DND-41 (cell line): ENCODE measurements around the gene AHCY.

Experiments
- ATAC-seq: fragments of 200-7000 bp; cut with Tn5 transposase; 3 replicates; pipeline ENCODE4 v1.9.1; 2021; ENCODE audit warnings: low read depth; ENCODE audit not compliant: insufficient read depth
- DNase-seq: peaks from one replicate; pipeline ENCODE4 v3.0.0-alpha.2; 2020
- H2AFZ ChIP-seq: 2 replicates; pipeline ENCODE4 v1.6.0; 2012; ENCODE audit warnings: low read depth, low read length
- H3K27ac ChIP-seq: 2 replicates; pipeline ENCODE4 v1.5.1; 2012; ENCODE audit warnings: low read length, inconsistent platforms
- H3K27me3 ChIP-seq: fragments of 200-600 bp; sonication (generic); 2 replicates; pipeline ENCODE4 v1.6.0; 2012; ENCODE audit warnings: low read length, mild to moderate bottlenecking, inconsistent platforms; ENCODE audit not compliant: insufficient read depth, poor library complexity
- H3K36me3 ChIP-seq: 2 replicates; pipeline ENCODE4 v1.5.1; 2012; ENCODE audit warnings: low read length, inconsistent platforms; ENCODE audit not compliant: insufficient read depth
- H3K4me1 ChIP-seq: 2 replicates; pipeline ENCODE4 v1.5.1; 2012; ENCODE audit warnings: mild to moderate bottlenecking, low read length; ENCODE audit not compliant: insufficient read depth
- H3K4me2 ChIP-seq: 2 replicates; pipeline ENCODE4 v1.6.0; 2012; ENCODE audit warnings: mild to moderate bottlenecking, moderate library complexity, low read length, inconsistent platforms; ENCODE audit not compliant: insufficient read depth
- H3K4me3 ChIP-seq, 2 experiments: fragments of 200-600 bp in 1 of 2; shearing (Covaris generic) in 1 of 2; 2 replicates each; pipeline ENCODE4 v1.5.1; 2012 to 2016; ENCODE audit warnings: inconsistent platforms in 2 of 2, low read length in 2 of 2, mild to moderate bottlenecking in 2 of 2, low read depth in 1 of 2, moderate library complexity in 1 of 2
- H3K79me2 ChIP-seq: 2 replicates; pipeline ENCODE4 v1.6.0; 2012; ENCODE audit warnings: low read length, inconsistent platforms; ENCODE audit not compliant: insufficient read depth
- H3K9ac ChIP-seq: 2 replicates; pipeline ENCODE4 v1.6.0; 2012; ENCODE audit warnings: low read depth, mild to moderate bottlenecking, inconsistent platforms, low read length, moderate library complexity
- H3K9me3 ChIP-seq: 2 replicates; pipeline ENCODE4 v1.5.1; 2012; ENCODE audit warnings: low read length, moderate library complexity, mild to moderate bottlenecking, inconsistent platforms; ENCODE audit not compliant: insufficient read depth, severe bottlenecking
- H4K20me1 ChIP-seq: 2 replicates; pipeline ENCODE4 v1.6.0; 2012; ENCODE audit warnings: low read length; ENCODE audit not compliant: insufficient read depth
- EZH2 ChIP-seq: IDR thresholded peaks from 3 replicates; pipeline ENCODE4 v1.6.1; 2012; ENCODE audit warnings: borderline replicate concordance, low read depth, mild to moderate bottlenecking, moderate library complexity, low read length, inconsistent platforms; ENCODE audit not compliant: severe bottlenecking
- TF ChIP-seq, protein P1 (sequence below): IDR thresholded peaks from 2 replicates; pipeline ENCODE4 v1.5.1; 2012; ENCODE audit warnings: borderline replicate concordance, low read length, moderate library complexity, mild to moderate bottlenecking; ENCODE audit not compliant: poor library complexity, severe bottlenecking; ENCODE audit errors: extremely low read depth

The AHCY gene

GRCh38 chr20:34324541-34324940, 21.4 kb upstream of the AHCY start:
- H3K9me3 ChIP-seq = no peaks in the 10 kb centered on the region
- no peak overlapping the region for H3K27ac ChIP-seq
- H3K4me3 ChIP-seq = no peak overlapping the region
- ATAC-seq (no peak), DNase-seq (no peak)
- no peak overlapping the region for H3K9ac ChIP-seq
- TF ChIP-seq, protein P1, sequence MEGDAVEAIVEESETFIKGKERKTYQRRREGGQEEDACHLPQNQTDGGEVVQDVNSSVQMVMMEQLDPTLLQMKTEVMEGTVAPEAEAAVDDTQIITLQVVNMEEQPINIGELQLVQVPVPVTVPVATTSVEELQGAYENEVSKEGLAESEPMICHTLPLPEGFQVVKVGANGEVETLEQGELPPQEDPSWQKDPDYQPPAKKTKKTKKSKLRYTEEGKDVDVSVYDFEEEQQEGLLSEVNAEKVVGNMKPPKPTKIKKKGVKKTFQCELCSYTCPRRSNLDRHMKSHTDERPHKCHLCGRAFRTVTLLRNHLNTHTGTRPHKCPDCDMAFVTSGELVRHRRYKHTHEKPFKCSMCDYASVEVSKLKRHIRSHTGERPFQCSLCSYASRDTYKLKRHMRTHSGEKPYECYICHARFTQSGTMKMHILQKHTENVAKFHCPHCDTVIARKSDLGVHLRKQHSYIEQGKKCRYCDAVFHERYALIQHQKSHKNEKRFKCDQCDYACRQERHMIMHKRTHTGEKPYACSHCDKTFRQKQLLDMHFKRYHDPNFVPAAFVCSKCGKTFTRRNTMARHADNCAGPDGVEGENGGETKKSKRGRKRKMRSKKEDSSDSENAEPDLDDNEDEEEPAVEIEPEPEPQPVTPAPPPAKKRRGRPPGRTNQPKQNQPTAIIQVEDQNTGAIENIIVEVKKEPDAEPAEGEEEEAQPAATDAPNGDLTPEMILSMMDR = no peak
- TF ChIP-seq EZH2 = no peak
- H3K27me3 ChIP-seq = no peaks in the 10 kb centered on the region
- no peak overlapping the region for H3K4me2 ChIP-seq
- H3K4me1 ChIP-seq = no peaks in the 10 kb centered on the region
- H3K36me3 ChIP-seq = no peaks in the 10 kb centered on the region
- no peaks in the 10 kb centered on the region for H4K20me1 ChIP-seq
- no peak overlapping the region for H2AFZ ChIP-seq
- no peaks in the 10 kb centered on the region for H3K79me2 ChIP-seq

GRCh38 chr20:34322267-34323105, 19.3 kb upstream of the AHCY start:
- H3K9me3 ChIP-seq = no peaks in the 10 kb centered on the region

DNA sequence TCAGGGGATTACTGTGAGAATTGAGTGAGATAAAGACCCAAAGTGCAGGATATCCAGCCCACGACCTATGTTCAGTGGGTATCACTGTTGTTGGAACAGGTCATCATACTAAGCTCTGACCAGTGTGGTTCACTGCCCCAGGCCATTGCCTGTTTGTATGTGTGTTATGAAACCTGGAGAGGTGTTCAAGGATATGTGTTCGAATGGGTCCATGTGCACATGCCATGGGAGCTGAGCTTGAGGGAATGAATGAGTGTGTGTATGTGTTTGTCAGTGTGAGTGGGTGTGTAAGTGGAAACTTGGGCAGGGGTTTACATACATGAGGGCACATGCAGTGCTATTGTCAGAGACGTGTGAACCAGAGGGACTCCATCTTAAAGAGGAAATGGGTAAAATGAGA, 17.7 kb upstream of the AHCY start:
- Histone ChIP-seq H3K4me1 (no peaks in the 10 kb centered on the region), H3K36me3 (no peaks in the 10 kb centered on the region), H3K9me3 (no peaks in the 10 kb centered on the region), H3K79me2 (no peaks in the 10 kb centered on the region), H3K4me3 (no peak overlapping the region), H3K4me2 (no peak overlapping the region), H3K27me3 (no peaks in the 10 kb centered on the region), H4K20me1 (no peaks in the 10 kb centered on the region), H2AFZ (no peak overlapping the region), H3K9ac (no peak overlapping the region), H3K27ac (no peak overlapping the region)
- TF ChIP-seq, protein P1 = no peak
- TF ChIP-seq EZH2 = no peak
- DNase-seq (no peak), ATAC-seq (no peak)

More at GRCh38 chr20:34322267-34323105, 19.3 kb upstream of the AHCY start:
- TF ChIP-seq, protein P1 = no peak
- no peak for TF ChIP-seq EZH2
- H2AFZ ChIP-seq = no peak overlapping the region
- no peaks in the 10 kb centered on the region for H3K27me3 ChIP-seq
- no peaks in the 10 kb centered on the region for H3K36me3 ChIP-seq
- H3K79me2 ChIP-seq = no peaks in the 10 kb centered on the region
- H3K4me2 ChIP-seq = no peak overlapping the region
- no peak overlapping the region for H3K4me3 ChIP-seq
- no peak overlapping the region for H3K27ac ChIP-seq
- no peak overlapping the region for H3K9ac ChIP-seq
- DNase-seq (no peak), ATAC-seq (no peak)
- no peaks in the 10 kb centered on the region for H3K4me1 ChIP-seq
- no peaks in the 10 kb centered on the region for H4K20me1 ChIP-seq
